H1 (cell line): ENCODE results near the gene ZBTB16. TPM values are rescaled to one million over a fixed set of nuclear protein-coding genes. Genes with fewer than 3 reads are reported as not detected.

ENCODE experiments used
- CTCF ChIA-PET: fragments of 300-600 bp; sonication (Branson Sonifier 250); formaldehyde crosslinking; loops from one replicate; lab custom pipeline; 2021; ENCODE audit not compliant: partially characterized antibody; lab: Charles Lee
- POLR2A ChIA-PET: fragments of 300-600 bp; sonication (Branson Sonifier 250); formaldehyde crosslinking; loops from one replicate; lab custom pipeline; 2021; ENCODE audit warnings: inconsistent platforms; ENCODE audit not compliant: partially characterized antibody; lab: Charles Lee
- DNase-seq, 2 experiments: peaks; one replicate each; pipeline versions ENCODE4 v3.0.0 to v3.0.0-alpha.2; 2010 to 2022; ENCODE audit warnings: low spot score in 2 of 2, low read depth in 1 of 2, mixed read lengths in 1 of 2
- FAIRE-seq: peaks from 2 replicates; lab custom pipeline; 2011; peaks lifted over from hg19 to GRCh38; lab: Jason Lieb, UNC
- H2AFZ ChIP-seq: 2 replicates; pipeline ENCODE4 v1.8.1; 2012; ENCODE audit warnings: low read length, inconsistent platforms
- H2AK5ac ChIP-seq: 2 replicates; pipeline ENCODE4 v1.6.1; 2013; ENCODE audit warnings: low read depth, low read length
- H2BK120ac ChIP-seq: replicated peaks from 2 replicates; pipeline ENCODE3; 2013; ENCODE audit warnings: low read depth, low read length, inconsistent platforms
- H2BK12ac ChIP-seq: 2 replicates; pipeline ENCODE4 v1.6.1; 2013; ENCODE audit warnings: low read depth, low read length
- H2BK15ac ChIP-seq: 2 replicates; pipeline ENCODE4 v1.6.1; 2013; ENCODE audit warnings: low read length
- H2BK20ac ChIP-seq: 2 replicates; pipeline ENCODE4 v1.6.1; 2013; ENCODE audit warnings: low read length
- H2BK5ac ChIP-seq: 2 replicates; pipeline ENCODE4 v1.6.1; 2013; ENCODE audit warnings: low read depth, low read length
- H3K14ac ChIP-seq: 2 replicates; pipeline ENCODE4 v1.6.1; 2013; ENCODE audit warnings: inconsistent platforms; ENCODE audit not compliant: insufficient read length
- H3K18ac ChIP-seq: 2 replicates; pipeline ENCODE4 v1.6.1; 2013; ENCODE audit warnings: low read length; ENCODE audit errors: extremely low read depth
- H3K23ac ChIP-seq: 2 replicates; pipeline ENCODE4 v1.6.1; 2013; ENCODE audit warnings: inconsistent platforms; ENCODE audit not compliant: insufficient read length
- H3K23me2 ChIP-seq: 2 replicates; pipeline ENCODE4 v1.6.1; 2013; ENCODE audit warnings: low read depth, low read length
- H3K27ac ChIP-seq: 2 replicates; pipeline ENCODE4 v1.6.1; 2011; ENCODE audit warnings: low read depth, low read length, inconsistent platforms
- H3K27me3 ChIP-seq, 4 experiments: replicated peaks in 1 of 4; 1 replicate in 1 of 4; 2 replicates in 3 of 4; pipeline versions ENCODE4 v1.6.1 to v1.8.1; 2011 to 2013; ENCODE audit warnings: low read length in 3 of 4, mild to moderate bottlenecking in 3 of 4, inconsistent platforms in 2 of 4, mixed read lengths in 2 of 4, moderate library complexity in 1 of 4; ENCODE audit not compliant: control insufficient read depth in 3 of 4, insufficient read depth in 3 of 4; ENCODE audit errors: extremely low read depth in 1 of 4
- H3K36me3 ChIP-seq, 4 experiments: 2 replicates each; pipeline versions ENCODE4 v1.6.1 to v1.8.1; 2011 to 2013; ENCODE audit warnings: mild to moderate bottlenecking in 4 of 4, low read length in 3 of 4, moderate library complexity in 2 of 4, control low read depth in 1 of 4, inconsistent platforms in 1 of 4; ENCODE audit not compliant: insufficient read depth in 4 of 4, control insufficient read depth in 2 of 4
- H3K4ac ChIP-seq: replicated peaks from 2 replicates; pipeline ENCODE3; 2013; ENCODE audit warnings: low read length, low read depth, mixed read lengths, inconsistent platforms; ENCODE audit not compliant: insufficient read length
- H3K4me1 ChIP-seq, 4 experiments: replicated peaks in 1 of 4; 1 replicate in 1 of 4; 2 replicates in 3 of 4; pipeline versions ENCODE4 v1.6.1 to v1.8.1; 2011 to 2013; ENCODE audit warnings: low read length in 3 of 4, inconsistent platforms in 2 of 4, mixed read lengths in 1 of 4; ENCODE audit not compliant: insufficient read depth in 4 of 4, control insufficient read depth in 3 of 4
- H3K4me2 ChIP-seq, 2 experiments: 2 replicates each; pipeline versions ENCODE4 v1.6.1 to v1.8.1; 2011 to 2013; ENCODE audit warnings: low read depth in 2 of 2, low read length in 2 of 2, control low read depth in 1 of 2, inconsistent platforms in 1 of 2, mild to moderate bottlenecking in 1 of 2; ENCODE audit not compliant: insufficient read depth in 1 of 2
- H3K4me3 ChIP-seq, 4 experiments: fragments of 200-600, 300-600 bp in 1 of 4; sonication (generic), shearing (Covaris generic), sonication (Bioruptor Twin) in 1 of 4; 2 replicates each; pipeline versions ENCODE4 v1.5.1 to v1.8.1; 2011 to 2016; ENCODE audit warnings: low read length in 4 of 4, low read depth in 3 of 4, control low read depth in 2 of 4, inconsistent platforms in 2 of 4, mild to moderate bottlenecking in 2 of 4, mixed read lengths in 1 of 4, moderate library complexity in 1 of 4; ENCODE audit not compliant: insufficient read depth in 2 of 4; ENCODE audit errors: extremely low read depth in 1 of 4
- H3K56ac ChIP-seq: replicated peaks from 2 replicates; pipeline ENCODE3; 2013; ENCODE audit warnings: low read depth, mild to moderate bottlenecking, mixed read lengths, low read length, inconsistent platforms; ENCODE audit not compliant: insufficient read length
- H3K79me1 ChIP-seq: 2 replicates; pipeline ENCODE4 v1.6.1; 2013; ENCODE audit warnings: low read depth, low read length, control low read depth
- H3K79me2 ChIP-seq, 2 experiments: 2 replicates each; pipeline versions ENCODE4 v1.6.1 to v1.8.1; 2012 to 2013; ENCODE audit warnings: low read length in 2 of 2, mild to moderate bottlenecking in 2 of 2, inconsistent platforms in 1 of 2; ENCODE audit not compliant: insufficient read depth in 2 of 2, control insufficient read depth in 1 of 2
- H3K9ac ChIP-seq, 4 experiments: replicated peaks in 1 of 4; 1 replicate in 1 of 4; 2 replicates in 3 of 4; pipeline versions ENCODE4 v1.6.1 to v1.8.1; 2011 to 2013; ENCODE audit warnings: low read depth in 3 of 4, low read length in 3 of 4, control low read depth in 2 of 4, mild to moderate bottlenecking in 2 of 4, moderate library complexity in 2 of 4, inconsistent platforms in 1 of 4; ENCODE audit errors: extremely low read depth in 1 of 4
- H3K9me3 ChIP-seq, 2 experiments: 2 replicates each; pipeline versions ENCODE4 v1.6.1 to v1.8.1; 2012 to 2013; ENCODE audit warnings: mild to moderate bottlenecking in 2 of 2, moderate library complexity in 2 of 2, control low read depth in 1 of 2, inconsistent platforms in 1 of 2, low read depth in 1 of 2, low read length in 1 of 2, mixed read lengths in 1 of 2; ENCODE audit not compliant: insufficient read depth in 2 of 2
- H4K20me1 ChIP-seq, 2 experiments: replicated peaks in 1 of 2; 2 replicates each; pipeline versions ENCODE3 to v1.8.1; 2011 to 2013; ENCODE audit warnings: inconsistent platforms in 2 of 2, low read length in 2 of 2, mild to moderate bottlenecking in 1 of 2; ENCODE audit not compliant: insufficient read depth in 2 of 2, control insufficient read depth in 1 of 2
- H4K5ac ChIP-seq: 2 replicates; pipeline ENCODE4 v1.6.1; 2013; ENCODE audit warnings: low read length, low read depth, mixed read lengths, inconsistent platforms; ENCODE audit not compliant: insufficient read length
- H4K8ac ChIP-seq: 2 replicates; pipeline ENCODE4 v1.8.0; 2013; ENCODE audit warnings: mild to moderate bottlenecking, moderate library complexity, low read length, inconsistent platforms; ENCODE audit not compliant: insufficient read depth; ENCODE audit errors: extremely low read depth
- H4K91ac ChIP-seq: replicated peaks from 2 replicates; pipeline ENCODE3; 2013; ENCODE audit warnings: low read length, mixed read lengths, inconsistent platforms; ENCODE audit not compliant: insufficient read length
- CREB1 ChIP-seq: IDR thresholded peaks from 2 replicates; pipeline ENCODE4 v1.6.1; 2012; ENCODE audit warnings: inconsistent platforms
- RXRA ChIP-seq: IDR thresholded peaks from 2 replicates; pipeline ENCODE4 v1.6.1; 2011; ENCODE audit warnings: low read depth, mild to moderate bottlenecking, low read length, moderate library complexity; ENCODE audit not compliant: insufficient read depth
- SAP30 ChIP-seq: fragments of 300-600 bp; sonication (generic); IDR thresholded peaks from 2 replicates; pipeline ENCODE4 v1.7.1; 2012; ENCODE audit warnings: low read length, moderate library complexity, mild to moderate bottlenecking, inconsistent platforms; ENCODE audit not compliant: insufficient read depth, insufficient replicate concordance
- SP1 ChIP-seq: IDR thresholded peaks from 2 replicates; pipeline ENCODE4 v1.6.1; 2011; ENCODE audit warnings: low read depth, low read length
- SP2 ChIP-seq: IDR thresholded peaks from 2 replicates; pipeline ENCODE4 v1.6.1; 2012; ENCODE audit warnings: mild to moderate bottlenecking, low read length, inconsistent platforms
- SP4 ChIP-seq: IDR thresholded peaks from 2 replicates; pipeline ENCODE4 v1.6.1; 2012; ENCODE audit warnings: low read length, inconsistent platforms
- SRF ChIP-seq: IDR thresholded peaks from 2 replicates; pipeline ENCODE4 v1.6.1; 2011; ENCODE audit warnings: mild to moderate bottlenecking, low read depth, low read length, moderate library complexity
- TAF1 ChIP-seq: IDR thresholded peaks from 2 replicates; pipeline ENCODE4 v1.6.1; 2011; ENCODE audit warnings: mild to moderate bottlenecking, low read depth, low read length
- WGBS, 2 experiments: shearing (Covaris generic) in 1 of 2; methylation state at CpG; one replicate each; pipeline versions ENCODE4 v1.1.6 to v1.1.7; 2013 to 2015; ENCODE audit warnings: low lambda C conversion rate in 2 of 2, mixed read lengths in 2 of 2, inconsistent platforms in 1 of 2, low coverage in 1 of 2, missing lambda C conversion rate in 1 of 2; ENCODE audit not compliant: insufficient replicate concordance in 2 of 2, insufficient coverage in 1 of 2, insufficient read length in 1 of 2; ENCODE audit errors: extremely low coverage in 1 of 2, missing lambda C conversion rate in 1 of 2; 5-methylcytosine and 5-hydroxymethylcytosine counted together
- polyA plus RNA-seq, 7 experiments: library from polyadenylated mRNA; depleted of rRNA in 3 of 7; stranded (reverse) in 5 of 7; unstranded in 2 of 7; fragments of >200 nt in 5 of 7; fragments of 200-250 nt in 2 of 7; gene quantifications; 1 replicate in 5 of 7; 2 replicates in 1 of 7; 4 replicates in 1 of 7; pipeline versions ENCODE4 v1.2.1 to v1.2.3, GENCODE V29; 2011 to 2013; ENCODE audit warnings: missing spikeins in 2 of 7, mixed read lengths in 2 of 7
- total RNA-seq: library from RNA; stranded (reverse); fragmentation: NEBNext Ultra II Directional; extraction: Animal tissue kit (Norgen Biotek cat#: 25700); gene quantifications from 2 replicates; pipeline ENCODE4 v1.2.1, GENCODE V29; 2021

The ZBTB16 gene
- total and polyA plus RNA-seq, 2 of the 8 experiments (the other 6 are each of a cell fraction or from before 2014, with no cell fraction given): 0.12 to 0.61 TPM

GRCh38 chr11:114165326-114166230 is 106.1 kb downstream of the ZBTB16 start:
- H3K79me1 ChIP-seq: no peaks in the 10 kb centered on the region
- H2BK20ac ChIP-seq: no peak overlapping the region
- no peak overlapping the region for H3K23ac ChIP-seq
- no peak overlapping the region for H3K4me3 ChIP-seq
- H3K14ac ChIP-seq: no peak overlapping the region
- H4K91ac ChIP-seq: no peak overlapping the region
- no peaks in the 10 kb centered on the region for H3K27me3 ChIP-seq
- WGBS, 2 experiments: 92% methylated on average over 7 of the region's 7 CpGs; no CpG with 5 or more reads in 1 of the 2 experiments
- no peaks in the 10 kb centered on the region for H3K4me1 ChIP-seq
- CTCF ChIA-PET: interaction anchor here (0.5 to 2.6 kb wide), 5 partner anchors 14 to 158 kb away, joined by 3 to 10 read pairs (median 4); no protein-coding TSS in a partner anchor
- H2AFZ ChIP-seq: no peak overlapping the region
- FAIRE-seq: no peak
- TF ChIP-seq SAP30 (no peak), SP4 (no peak), TAF1 (no peak), CREB1 (no peak), SP2 (no peak), RXRA (no peak), SP1 (no peak), SRF (no peak)
- TF ChIP-seq, all 59 proteins: peak for 0
- no peak overlapping the region for H3K9ac ChIP-seq
- H4K8ac ChIP-seq: no peak overlapping the region
- H2AK5ac ChIP-seq: no peak overlapping the region
- H3K4ac ChIP-seq: no peak overlapping the region
- no peak for DNase-seq
- no peak overlapping the region for H2BK120ac ChIP-seq
- H2BK12ac ChIP-seq: no peak overlapping the region
- peak overlapping the region; percentile 5; the same call in 1 of the 2 replicates for H2BK15ac ChIP-seq
- no peaks in the 10 kb centered on the region for H3K9me3 ChIP-seq
- POLR2A ChIA-PET: interaction anchor here (0.6 to 1.0 kb wide), 3 partner anchors 14 to 175 kb away, joined by 3 to 4 read pairs (median 4); no protein-coding TSS in a partner anchor
- no peaks in the 10 kb centered on the region for H4K20me1 ChIP-seq
- H3K56ac ChIP-seq: no peak overlapping the region
- no peak overlapping the region for H3K4me2 ChIP-seq
- H4K5ac ChIP-seq: no peak overlapping the region
- no peak overlapping the region for H3K18ac ChIP-seq
- H3K23me2 ChIP-seq: no peaks in the 10 kb centered on the region
- no peaks in the 10 kb centered on the region for H3K36me3 ChIP-seq
- no peak overlapping the region for H2BK5ac ChIP-seq
- H3K27ac ChIP-seq: no peak overlapping the region
- no peaks in the 10 kb centered on the region for H3K79me2 ChIP-seq
